GM12891 (cell line): ENCODE data around the gene MDN1.

Experiments
- PAX5 ChIP-seq: IDR thresholded peaks from 2 replicates; pipeline ENCODE4 v1.6.1; 2011; ENCODE audit warnings: low read length, moderate library complexity, mild to moderate bottlenecking; ENCODE audit not compliant: insufficient read depth, severe bottlenecking
- POLR2A ChIP-seq: IDR thresholded peaks from 2 replicates; pipeline ENCODE4 v1.6.1; 2011; ENCODE audit warnings: low read depth, low read length, control low read depth
- POLR2AphosphoS5 ChIP-seq: IDR thresholded peaks from 2 replicates; pipeline ENCODE4 v1.6.1; 2011; ENCODE audit warnings: low read depth, low read length, control low read depth
- POU2F2 ChIP-seq: IDR thresholded peaks from 2 replicates; pipeline ENCODE4 v1.6.1; 2011; ENCODE audit warnings: low read depth, mild to moderate bottlenecking, control low read depth, low read length, moderate library complexity
- SPI1 ChIP-seq: IDR thresholded peaks from 2 replicates; pipeline ENCODE4 v1.6.1; 2011; ENCODE audit warnings: low read depth, low read length, control low read depth
- TAF1 ChIP-seq: IDR thresholded peaks from 2 replicates; pipeline ENCODE4 v1.6.1; 2011; ENCODE audit warnings: low read depth, low read length, control low read depth

DNA sequence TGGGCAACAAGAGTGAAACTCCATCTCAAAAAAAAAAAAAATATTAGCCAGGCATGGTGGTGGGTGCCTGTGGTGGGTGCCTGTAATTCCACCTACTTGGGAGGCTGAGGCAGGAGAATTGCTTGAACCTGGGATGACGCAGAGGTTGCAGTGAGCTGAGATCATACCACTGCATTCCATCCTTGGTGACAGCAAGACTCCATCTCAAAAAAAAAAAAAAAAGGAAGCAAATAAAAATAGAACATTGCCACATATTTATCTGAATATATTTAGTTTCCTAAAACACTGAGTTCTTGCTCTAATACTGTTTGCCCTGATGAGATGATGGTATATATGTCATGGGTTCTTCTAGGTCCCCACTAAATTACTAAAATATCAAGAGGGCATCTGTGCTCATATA is 38.4 kb upstream of the MDN1 start:
- TF ChIP-seq POLR2AphosphoS5, result no peak
- TF ChIP-seq POLR2A, result no peak
- TF ChIP-seq TAF1, result no peak
- no peak for TF ChIP-seq PAX5
- TF ChIP-seq SPI1, result no peak
- no peak for TF ChIP-seq POU2F2
